ENCODE measurements around the gene POLN. TPM values are rescaled to one million over a fixed set of nuclear protein-coding genes. Genes with fewer than 3 reads are reported as not detected.

POLN gene
- polyA plus RNA-seq, 1 experiment: 1.5 TPM

DNA sequence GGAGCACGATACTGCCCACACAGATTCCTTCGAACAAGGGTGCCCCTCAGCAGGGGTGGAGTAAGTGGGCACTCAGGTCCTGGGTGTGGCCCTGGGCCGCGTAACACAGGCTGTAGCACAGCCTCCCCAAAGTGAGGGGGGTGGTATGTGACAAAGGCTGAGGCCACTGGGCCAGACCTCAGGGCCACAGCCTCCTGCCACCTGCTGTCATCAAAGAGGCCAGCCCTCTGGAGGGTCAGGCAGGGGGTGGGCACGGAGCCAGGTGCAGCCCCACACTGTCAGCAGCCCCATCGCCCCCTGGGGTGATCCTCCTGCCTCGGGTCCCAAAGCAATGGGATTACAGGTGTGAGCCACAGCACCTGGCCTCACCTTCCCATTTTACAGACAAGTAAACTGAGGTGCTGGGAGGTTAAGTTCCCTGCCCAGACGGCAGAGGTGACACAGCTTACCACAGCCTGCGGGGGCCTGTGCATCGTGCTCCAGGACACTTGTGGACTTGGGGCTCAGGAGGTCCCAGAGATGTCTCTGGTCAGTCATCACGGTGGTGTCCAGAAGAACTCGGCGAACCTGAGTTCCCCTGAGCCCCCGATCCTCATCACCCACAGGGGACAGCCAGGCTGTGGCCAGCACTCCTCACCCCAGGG, 47.5 kb upstream of the POLN start:
- DNase-seq (ENCODE audit: low read depth): no peak
- H3K4me3 ChIP-seq (ENCODE audit: low read depth, low read length): no peak overlapping the region
- H3K27me3 ChIP-seq (ENCODE audit: control insufficient read depth, insufficient read depth, low read length): no peaks in the 10 kb centered on the region
- ChIA-PET CTCF (no interaction called here), POLR2A (no interaction called here)
- H3K36me3 ChIP-seq (ENCODE audit: control insufficient read depth, insufficient read depth, low read length): no peaks in the 10 kb centered on the region
- TF ChIP-seq, protein P1, sequence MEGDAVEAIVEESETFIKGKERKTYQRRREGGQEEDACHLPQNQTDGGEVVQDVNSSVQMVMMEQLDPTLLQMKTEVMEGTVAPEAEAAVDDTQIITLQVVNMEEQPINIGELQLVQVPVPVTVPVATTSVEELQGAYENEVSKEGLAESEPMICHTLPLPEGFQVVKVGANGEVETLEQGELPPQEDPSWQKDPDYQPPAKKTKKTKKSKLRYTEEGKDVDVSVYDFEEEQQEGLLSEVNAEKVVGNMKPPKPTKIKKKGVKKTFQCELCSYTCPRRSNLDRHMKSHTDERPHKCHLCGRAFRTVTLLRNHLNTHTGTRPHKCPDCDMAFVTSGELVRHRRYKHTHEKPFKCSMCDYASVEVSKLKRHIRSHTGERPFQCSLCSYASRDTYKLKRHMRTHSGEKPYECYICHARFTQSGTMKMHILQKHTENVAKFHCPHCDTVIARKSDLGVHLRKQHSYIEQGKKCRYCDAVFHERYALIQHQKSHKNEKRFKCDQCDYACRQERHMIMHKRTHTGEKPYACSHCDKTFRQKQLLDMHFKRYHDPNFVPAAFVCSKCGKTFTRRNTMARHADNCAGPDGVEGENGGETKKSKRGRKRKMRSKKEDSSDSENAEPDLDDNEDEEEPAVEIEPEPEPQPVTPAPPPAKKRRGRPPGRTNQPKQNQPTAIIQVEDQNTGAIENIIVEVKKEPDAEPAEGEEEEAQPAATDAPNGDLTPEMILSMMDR (IDR thresholded peaks at IDR 0.05; ENCODE audit: insufficient read depth, low read depth, low read length): no peak

GRCh38 chr4:2288051-2288541, 46.2 kb upstream of the POLN start:
- TF ChIP-seq, protein P1 (IDR thresholded peaks at IDR 0.05; ENCODE audit: insufficient read depth, low read depth, low read length): no peak
- no peak for DNase-seq (ENCODE audit: low read depth)
- Histone ChIP-seq H3K36me3 (ENCODE audit: control insufficient read depth, insufficient read depth, low read length) (no peaks in the 10 kb centered on the region), H3K27me3 (ENCODE audit: control insufficient read depth, insufficient read depth, low read length) (no peaks in the 10 kb centered on the region), H3K4me3 (ENCODE audit: low read depth, low read length) (no peak overlapping the region)
- ChIA-PET POLR2A (no interaction called here), CTCF (interaction anchor here (1.0 kb wide), 1 partner anchor 22 kb away, joined by 3 read pairs; no protein-coding TSS in a partner anchor)

GRCh38 chr4:2287594-2287915, 45.6 kb upstream of the POLN start:
- ChIA-PET CTCF (no interaction called here), POLR2A (no interaction called here)

DNA sequence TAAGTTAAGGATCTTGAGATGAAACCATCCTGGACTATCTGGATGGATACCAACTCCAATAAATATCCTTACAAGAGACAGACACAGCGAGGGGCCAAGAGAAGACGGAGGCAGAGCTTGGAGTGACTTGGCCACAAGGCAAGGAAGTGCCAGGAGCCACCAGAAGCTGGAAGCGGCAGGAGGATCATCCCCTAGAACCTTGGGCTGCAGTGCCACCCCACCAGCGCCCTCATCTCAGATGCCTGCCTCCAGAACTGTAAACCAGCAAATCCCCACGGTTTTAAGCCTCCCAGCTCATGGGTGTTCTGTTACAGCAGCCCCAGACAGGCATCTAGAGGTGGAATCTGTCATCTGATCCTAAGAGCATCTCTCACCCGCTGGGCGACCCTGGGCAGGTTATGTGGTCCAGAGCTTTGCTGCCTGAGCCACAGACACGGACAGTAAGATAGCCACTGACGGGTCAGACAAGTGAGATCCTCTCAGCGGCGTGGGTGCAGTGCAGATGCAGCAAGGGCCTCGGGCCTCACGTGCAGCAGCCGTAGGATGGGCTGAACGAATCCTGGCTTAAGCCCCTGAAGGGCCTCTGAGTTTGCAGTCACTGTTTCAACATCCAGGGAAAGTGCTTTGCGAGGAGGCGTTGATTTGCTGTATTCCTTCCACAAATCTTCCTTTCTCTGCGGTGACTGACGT, 45.1 kb upstream of the POLN start:
- CTCF ChIA-PET: no interaction called here
- POLR2A ChIA-PET: no interaction called here
- TF ChIP-seq, protein P1 (IDR thresholded peaks at IDR 0.05; ENCODE audit: insufficient read depth, low read depth, low read length): no peak
- H3K27me3 ChIP-seq (ENCODE audit: control insufficient read depth, insufficient read depth, low read length): no peaks in the 10 kb centered on the region
- H3K36me3 ChIP-seq (ENCODE audit: control insufficient read depth, insufficient read depth, low read length): no peaks in the 10 kb centered on the region
- no peak for DNase-seq (ENCODE audit: low read depth)
- no peak overlapping the region for H3K4me3 ChIP-seq (ENCODE audit: low read depth, low read length)

More at GRCh38 chr4:2287594-2287915, 45.6 kb upstream of the POLN start:
- Histone ChIP-seq H3K27me3 (ENCODE audit: control insufficient read depth, insufficient read depth, low read length) (no peaks in the 10 kb centered on the region), H3K36me3 (ENCODE audit: control insufficient read depth, insufficient read depth, low read length) (no peaks in the 10 kb centered on the region), H3K4me3 (ENCODE audit: low read depth, low read length) (no peak overlapping the region)
- DNase-seq (ENCODE audit: low read depth): no peak
- TF ChIP-seq, protein P1 (IDR thresholded peaks at IDR 0.05; ENCODE audit: insufficient read depth, low read depth, low read length): no peak

DNA sequence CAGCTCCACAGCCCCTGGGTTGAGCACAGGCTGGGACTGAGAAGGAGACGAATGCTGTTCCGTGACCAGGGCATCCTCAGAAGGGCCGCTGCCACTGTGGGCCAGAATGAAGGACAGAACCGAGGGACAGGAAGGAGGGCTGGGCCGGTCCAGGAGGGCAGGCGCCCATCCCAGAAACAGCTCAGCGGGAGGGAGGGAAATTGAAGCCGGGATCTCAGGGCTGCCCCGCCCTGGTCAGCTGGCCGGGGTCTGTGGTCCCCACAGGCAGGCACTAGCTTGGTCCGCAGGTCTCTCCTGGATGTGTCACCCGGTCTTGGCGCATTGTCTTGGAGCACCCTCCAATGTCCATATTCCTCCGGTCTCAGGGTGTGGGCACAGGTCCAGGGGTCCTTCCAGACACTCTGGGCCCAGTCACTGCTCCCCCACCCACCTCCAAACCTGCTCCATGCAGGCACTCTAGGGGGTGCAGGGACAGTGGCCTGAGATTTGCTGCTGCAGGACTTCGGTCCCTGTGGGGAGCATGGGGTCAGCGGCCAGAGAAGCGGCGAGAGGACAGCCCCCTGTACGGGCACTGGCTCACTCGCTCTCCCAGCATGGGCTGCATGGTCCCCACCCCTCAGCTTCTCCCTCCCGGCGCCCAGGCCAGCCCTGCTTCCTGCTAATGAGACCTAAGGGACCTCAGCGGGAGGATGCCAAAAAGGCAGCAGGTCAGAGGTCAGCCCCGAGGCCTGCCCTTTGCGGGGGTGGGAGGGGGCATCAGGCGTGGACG, 43.9 kb upstream of the POLN start:
- TF ChIP-seq, protein P1 (IDR thresholded peaks at IDR 0.05; ENCODE audit: insufficient read depth, low read depth, low read length): no peak
- H3K4me3 ChIP-seq (ENCODE audit: low read depth, low read length): no peak overlapping the region
- ChIA-PET CTCF (no interaction called here), POLR2A (interaction anchor here (0.6 kb wide), 1 partner anchor 25 kb away, joined by 3 read pairs; no protein-coding TSS in a partner anchor)
- H3K36me3 ChIP-seq (ENCODE audit: control insufficient read depth, insufficient read depth, low read length): no peaks in the 10 kb centered on the region
- peaks cover 3% of the 10 kb centered on the region; the same call in 1 of the 2 replicates for H3K27me3 ChIP-seq (ENCODE audit: control insufficient read depth, insufficient read depth, low read length)
- no peak for DNase-seq (ENCODE audit: low read depth)

Data from BJ (cell line).